HuH-7 (cell line): ENCODE results near the gene MAML1.
"Not testable (repeated sequence)": the region's sequence is repeated elsewhere in the genome, so short reads cannot be mapped to it uniquely, and the experiment has no call there.

Experiments
- DNase-seq: peaks from one replicate; pipeline ENCODE4 v3.0.0; 2011; ENCODE audit warnings: low spot score

The MAML1 gene

GRCh38 chr5:179767496-179768100, 35.0 kb downstream of the MAML1 start:
- DNase-seq, result no peak

DNA sequence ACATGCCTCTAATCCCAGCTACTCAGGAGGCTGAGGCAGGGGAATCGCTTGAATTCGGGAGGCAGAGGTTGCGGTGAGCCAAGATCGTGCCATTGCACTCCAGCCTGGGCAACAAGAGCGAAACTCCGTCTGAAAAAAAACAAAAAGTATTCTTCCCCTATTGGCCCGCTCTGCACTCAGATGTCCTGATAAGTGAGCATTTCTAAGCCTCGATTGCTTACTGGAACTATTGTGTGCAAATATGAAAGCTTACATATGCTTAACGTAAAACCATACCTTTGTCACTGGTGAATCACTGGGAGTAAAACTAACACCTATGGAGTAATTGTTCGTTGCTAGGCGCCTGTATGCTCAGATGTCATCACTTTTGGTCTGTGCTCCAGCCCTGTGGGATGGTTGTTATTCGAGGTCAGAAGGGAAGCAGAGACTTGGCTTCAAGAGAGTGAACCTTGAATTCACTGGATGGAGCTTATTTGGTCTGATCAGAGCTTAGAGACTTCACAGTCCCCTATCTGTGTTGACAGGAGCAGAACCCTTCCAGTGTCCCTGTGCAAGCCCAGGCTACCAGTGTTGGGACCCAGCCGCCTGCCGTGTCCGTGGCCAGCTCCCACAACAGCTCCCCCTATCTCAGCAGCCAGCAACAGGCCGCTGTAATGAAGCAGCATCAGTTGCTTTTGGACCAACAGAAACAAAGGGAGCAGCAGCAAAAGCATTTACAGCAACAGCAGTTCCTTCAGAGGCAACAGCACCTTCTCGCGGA, 35.9 kb downstream of the MAML1 start:
- no peak for DNase-seq

DNA sequence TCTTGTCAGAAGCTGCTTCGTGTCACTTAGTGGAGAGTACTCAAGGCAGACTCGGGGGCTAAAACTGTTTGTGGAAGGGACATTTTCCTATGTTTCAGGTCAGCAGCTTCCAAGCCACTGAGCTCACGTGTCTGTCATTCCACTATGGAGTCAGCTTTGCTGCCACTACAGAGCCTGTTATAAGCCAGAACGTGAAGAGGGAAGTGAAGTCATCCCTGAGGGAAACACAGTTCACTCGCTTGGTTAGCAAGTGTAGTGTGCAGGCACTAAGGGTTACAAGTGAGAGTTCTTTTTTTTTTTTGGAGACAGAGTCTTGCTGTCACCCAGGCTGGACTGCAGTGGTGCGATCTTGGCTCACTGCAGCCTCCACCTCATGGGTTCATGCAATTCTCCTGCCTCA, 36.6 kb downstream of the MAML1 start:
- no peak for DNase-seq

- no peak for DNase-seq
These were observed 37.2 kb downstream of the MAML1 start for GRCh38 chr5:179769796-179770195.

DNA sequence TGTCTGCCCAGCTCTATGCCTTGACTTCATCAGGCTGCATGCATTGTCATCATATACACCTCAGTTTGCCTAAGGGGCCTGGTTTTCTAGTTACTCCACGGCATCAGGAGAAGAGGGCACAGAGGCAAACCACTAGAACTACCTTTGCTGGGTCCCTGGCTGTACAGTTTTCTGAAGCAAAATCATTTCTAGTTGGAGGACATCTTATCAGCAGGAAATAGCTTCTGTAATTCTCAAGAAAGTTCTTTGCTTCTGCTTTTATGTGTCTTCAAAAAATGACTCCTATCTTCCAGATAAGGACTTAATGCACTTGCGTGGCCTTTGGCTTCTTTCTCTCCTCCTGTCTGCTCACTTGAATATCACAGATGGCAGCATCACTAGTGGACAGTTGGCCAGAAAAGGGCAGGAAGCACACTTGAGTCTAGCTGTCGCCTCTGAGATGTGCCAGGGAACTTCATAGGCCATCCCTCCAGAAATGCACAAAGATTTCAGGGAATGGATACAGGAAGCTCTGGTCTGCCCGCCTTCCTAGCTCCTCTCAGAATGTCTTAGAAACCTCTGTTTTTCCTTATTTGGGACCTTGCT, 38.8 kb downstream of the MAML1 start:
- DNase-seq, result no peak

DNA sequence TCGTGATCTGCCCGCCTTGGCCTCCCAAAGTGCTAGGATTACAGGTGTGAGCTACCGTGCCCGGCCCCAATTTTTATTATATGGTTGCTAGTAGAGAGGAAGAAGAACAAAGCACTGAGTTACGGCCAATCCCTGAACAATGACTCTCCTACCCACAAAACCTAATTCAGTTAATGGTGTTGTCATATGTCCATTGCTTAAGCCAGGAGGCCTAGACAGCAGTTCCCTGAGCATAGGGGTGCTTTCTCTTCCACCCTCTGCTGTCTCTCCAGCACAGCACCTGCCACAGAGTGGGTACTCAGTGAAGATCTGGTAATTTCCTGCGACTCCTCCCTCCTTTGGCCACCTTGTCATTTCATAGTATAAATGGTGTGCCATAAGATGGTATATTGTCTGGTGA, 39.7 kb downstream of the MAML1 start:
- no peak for DNase-seq

DNA sequence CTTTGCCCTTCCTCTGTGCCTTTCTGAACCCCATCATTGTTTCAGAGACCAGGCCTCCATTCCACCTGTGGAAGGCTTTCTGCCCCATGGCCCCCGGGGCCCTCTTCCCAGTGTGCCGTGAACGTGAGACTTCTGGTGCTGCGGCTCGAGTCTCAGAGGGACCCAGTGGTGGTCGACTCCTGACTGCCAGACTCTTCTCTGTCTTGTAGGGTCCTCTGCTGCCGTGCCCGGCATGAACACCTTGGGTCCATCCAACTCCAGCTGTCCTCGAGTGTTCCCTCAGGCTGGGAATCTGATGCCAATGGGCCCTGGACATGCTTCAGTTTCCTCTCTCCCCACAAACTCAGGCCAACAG, 41.0 kb downstream of the MAML1 start:
- no peak for DNase-seq

DNA sequence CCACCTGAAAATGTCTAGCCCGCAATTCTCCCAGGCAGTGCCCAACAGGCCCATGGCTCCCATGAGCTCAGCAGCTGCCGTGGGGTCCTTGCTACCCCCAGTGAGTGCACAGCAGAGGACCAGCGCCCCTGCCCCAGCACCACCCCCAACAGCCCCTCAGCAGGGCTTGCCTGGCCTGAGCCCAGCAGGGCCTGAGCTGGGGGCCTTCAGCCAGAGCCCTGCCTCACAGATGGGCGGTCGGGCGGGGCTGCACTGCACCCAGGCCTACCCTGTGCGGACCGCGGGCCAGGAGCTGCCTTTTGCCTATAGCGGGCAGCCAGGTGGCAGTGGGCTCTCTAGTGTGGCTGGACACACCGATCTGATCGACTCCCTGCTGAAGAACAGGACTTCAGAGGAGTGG, 41.8 kb downstream of the MAML1 start:
- no peak for DNase-seq

GRCh38 chr5:179776411-179776938, 43.9 kb downstream of the MAML1 start:
- DNase-seq, result no peak

- DNase-seq, result no peak
These were observed 44.8 kb downstream of the MAML1 start for GRCh38 chr5:179777456-179777855.

DNA sequence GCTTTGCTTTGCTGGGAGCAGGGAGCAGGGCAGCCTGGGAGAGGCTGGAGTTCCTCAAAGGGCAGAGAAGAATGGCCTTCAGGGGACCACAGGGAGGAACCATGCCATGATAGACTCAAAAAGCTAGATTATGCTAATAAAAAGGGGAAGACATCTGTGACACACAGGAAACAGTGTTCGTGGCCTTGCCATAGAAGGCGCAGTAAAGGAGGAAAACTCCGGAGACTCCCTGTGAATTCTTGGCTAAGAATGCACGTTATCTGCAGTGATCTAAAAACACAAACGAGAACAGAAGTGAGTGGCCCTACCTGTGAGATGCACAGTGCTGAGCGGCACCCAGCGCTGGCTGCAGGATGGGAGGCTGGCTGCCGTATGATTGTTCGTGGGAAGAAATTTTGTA, 45.3 kb downstream of the MAML1 start:
- no peak for DNase-seq

- no peak for DNase-seq
These were observed 46.0 kb downstream of the MAML1 start for GRCh38 chr5:179778591-179778990.

DNA sequence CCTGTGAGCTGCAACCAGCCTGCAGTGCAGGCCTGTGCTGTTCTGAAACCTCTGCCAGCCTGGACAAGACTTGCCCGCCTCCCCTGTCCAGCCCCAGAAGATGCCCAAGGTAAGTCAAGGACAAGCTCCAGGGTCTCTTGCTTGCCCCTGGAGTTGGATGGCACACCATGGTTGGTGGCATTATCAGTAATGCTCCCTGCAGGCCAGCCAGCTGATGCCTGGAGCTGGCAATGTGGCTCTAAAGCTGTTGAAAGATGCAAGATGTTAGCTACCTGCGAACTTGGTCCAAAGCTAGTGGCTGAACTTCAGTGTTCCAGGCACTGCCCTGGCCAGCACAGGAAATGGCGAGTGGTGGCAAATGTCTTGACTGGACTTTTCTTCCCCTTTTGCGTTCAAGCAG, 47.2 kb downstream of the MAML1 start:
- DNase-seq, result no peak

DNA sequence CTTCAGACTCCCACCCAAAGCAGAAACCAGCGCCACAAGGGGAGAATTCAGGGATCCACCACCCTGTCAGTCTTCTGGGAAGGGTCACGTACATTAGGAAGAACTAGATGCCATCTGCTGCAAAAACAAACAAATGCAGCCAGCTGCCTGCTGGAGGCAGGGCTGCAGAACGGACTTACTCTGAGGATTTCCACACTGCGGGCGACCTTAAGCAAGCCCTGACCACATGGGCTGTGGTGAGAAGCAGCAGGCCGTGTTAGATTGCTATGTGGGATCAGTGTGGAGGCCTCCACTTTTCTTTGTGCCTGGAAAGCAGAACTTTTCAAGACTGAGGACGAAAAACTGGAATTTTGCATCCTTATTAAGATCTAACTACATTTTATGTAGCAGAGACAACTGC, 47.7 kb downstream of the MAML1 start:
- no peak for DNase-seq

DNA sequence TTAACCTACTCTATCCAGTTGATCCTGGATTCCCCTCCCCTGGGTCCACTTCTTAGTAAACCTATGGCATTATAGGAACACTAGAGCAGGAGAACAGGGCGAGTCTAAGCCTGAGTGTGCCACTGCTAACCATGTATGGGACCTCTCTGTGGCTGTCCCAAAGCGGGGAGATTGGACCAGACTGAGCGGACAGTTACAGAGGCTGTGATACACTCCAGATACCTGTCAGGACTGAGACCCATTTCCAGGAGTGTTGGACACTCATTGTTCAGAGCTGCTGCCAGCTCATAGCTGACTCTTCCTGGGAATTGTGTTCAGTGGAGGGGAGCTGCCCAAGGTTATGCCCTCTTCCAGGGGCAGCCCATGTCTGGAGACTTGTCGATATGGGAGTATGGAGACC, 49.2 kb downstream of the MAML1 start:
- no peak for DNase-seq

DNA sequence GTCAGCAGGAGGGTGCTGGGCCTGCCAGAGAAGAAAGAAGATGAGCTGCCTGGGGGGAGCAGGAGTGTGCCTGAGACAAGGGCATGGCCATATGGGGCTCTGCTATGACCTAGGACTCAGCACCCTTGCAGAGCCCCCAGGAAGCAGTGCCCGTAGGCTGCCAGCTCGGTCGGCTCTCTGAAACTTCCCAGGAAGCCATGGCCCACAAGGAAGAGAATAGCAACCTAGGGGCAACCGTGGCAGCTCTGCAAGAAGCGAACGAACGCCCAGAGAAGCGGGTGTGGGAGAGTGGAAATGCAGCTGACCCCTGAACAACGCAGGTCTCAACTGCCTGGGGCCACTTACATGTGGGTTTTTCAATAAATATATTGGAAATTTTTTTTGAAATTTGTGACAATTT, 50.5 kb downstream of the MAML1 start:
- DNase-seq, result no peak

- DNase-seq, result no peak
These were observed 54.2 kb downstream of the MAML1 start for GRCh38 chr5:179786861-179787260.

GRCh38 chr5:179788193-179788854, 55.7 kb downstream of the MAML1 start:
- no peak for DNase-seq

DNA sequence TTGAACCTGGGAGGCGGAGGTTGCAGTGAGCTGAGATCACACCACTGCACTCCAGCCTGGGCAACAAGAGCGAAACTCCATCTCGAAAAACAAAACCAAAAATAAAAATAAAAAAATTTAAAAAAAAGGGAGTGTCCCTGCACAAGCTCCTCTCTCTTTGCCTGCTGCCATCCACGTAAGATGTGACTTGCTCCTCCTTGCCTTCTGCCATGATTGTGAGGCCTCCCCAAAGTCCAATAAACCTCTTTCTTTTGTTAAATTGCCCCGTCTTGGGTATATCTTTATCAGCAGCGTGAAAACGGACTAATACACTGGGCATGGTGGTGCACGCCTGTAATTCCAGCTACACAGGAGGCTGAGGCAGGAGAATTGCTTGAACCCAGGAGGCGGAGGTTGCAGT, 56.7 kb downstream of the MAML1 start:
- not testable (repeated sequence) for DNase-seq

DNA sequence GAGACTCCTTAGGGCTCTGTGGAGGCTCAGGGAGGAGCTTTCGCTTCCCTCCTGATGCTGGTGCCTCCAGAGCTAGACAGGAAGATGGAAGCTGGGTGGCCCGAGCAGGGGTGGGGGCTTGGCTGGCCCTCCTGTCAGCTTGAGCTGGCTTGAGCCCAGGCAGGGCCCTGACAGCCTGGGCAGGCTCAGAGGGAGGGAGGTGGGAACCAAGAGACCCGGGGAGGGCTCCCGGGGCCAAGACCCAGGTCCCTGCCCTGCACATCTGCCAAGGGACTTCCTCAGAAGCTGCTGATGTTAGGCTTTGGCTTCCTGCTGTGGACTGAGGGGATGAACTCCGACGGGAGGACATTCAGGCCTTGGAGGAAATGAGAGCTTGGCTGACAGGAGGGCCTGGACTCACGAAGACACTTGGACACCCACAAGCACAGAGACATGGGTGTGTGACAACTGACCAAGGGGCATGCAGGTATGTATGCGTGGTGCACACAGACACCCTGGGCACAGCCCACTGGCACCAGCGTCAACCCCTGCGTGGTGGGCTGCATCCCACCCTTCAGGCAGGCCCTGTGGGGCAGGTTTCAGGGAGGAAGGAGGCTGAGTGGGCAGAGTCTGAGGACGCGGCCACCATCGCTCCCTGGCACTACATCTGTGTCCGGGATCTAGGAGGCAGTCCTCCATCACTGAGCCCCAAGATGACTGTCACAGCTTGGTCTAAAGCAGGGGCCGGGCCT, 59.4 kb downstream of the MAML1 start:
- DNase-seq, result no peak

- no peak for DNase-seq
These were observed 60.2 kb downstream of the MAML1 start for GRCh38 chr5:179792612-179793467.
